Endothelial cell of umbilical vein (primary cell): ENCODE measurements around the gene RGS7BP.

Source experiments
- CTCF ChIP-seq, 2 donors: IDR thresholded peaks; 1 replicate in 1 of 2; 2 replicates in 1 of 2; pipeline ENCODE4 v1.5.1; 2011; ENCODE audit warnings: low read length in 2 of 2, mild to moderate bottlenecking in 2 of 2, moderate library complexity in 2 of 2, control low read depth in 1 of 2, inconsistent platforms in 1 of 2, low read depth in 1 of 2; ENCODE audit not compliant: insufficient read depth in 1 of 2; ENCODE audit errors: extremely low read depth in 1 of 2
- EZH2 ChIP-seq: IDR thresholded peaks from 2 replicates; pipeline ENCODE4 v1.6.1; 2012; ENCODE audit warnings: borderline replicate concordance, low read depth, mild to moderate bottlenecking, moderate library complexity, low read length, inconsistent platforms; ENCODE audit not compliant: severe bottlenecking
- JUN ChIP-seq: IDR thresholded peaks from 2 replicates; pipeline ENCODE4 v1.6.1; 2011; ENCODE audit warnings: borderline replicate concordance, low read depth; ENCODE audit not compliant: insufficient read length, insufficient read depth
- MAX ChIP-seq: IDR thresholded peaks from 2 replicates; pipeline ENCODE4 v1.6.1; 2011; ENCODE audit not compliant: insufficient read depth, insufficient read length
- MYC ChIP-seq: IDR thresholded peaks from one replicate; pipeline ENCODE4 v1.6.1; 2011; ENCODE audit warnings: mild to moderate bottlenecking, low read depth, low read length
- POLR2A ChIP-seq: IDR thresholded peaks from 2 replicates; pipeline ENCODE4 v1.6.1; 2012; ENCODE audit warnings: low read depth, mild to moderate bottlenecking, control low read depth, low read length
- POLR2AphosphoS5 ChIP-seq: IDR thresholded peaks from 2 replicates; pipeline ENCODE4 v1.6.1; 2012; ENCODE audit warnings: low read depth, mild to moderate bottlenecking, control low read depth, low read length, moderate library complexity; ENCODE audit not compliant: insufficient read depth

GRCh38 chr5:64532657-64533056 lies 26.8 kb downstream of the RGS7BP start:
- TF ChIP-seq EZH2 (no peak), CTCF (IDR thresholded peaks at IDR 0.05; ENCODE audit: extremely low read depth in 1 of 2, insufficient read depth in 1 of 2, low read depth in 1 of 2, low read length in 2 of 2) (no peak), POLR2A (no peak), POLR2AphosphoS5 (no peak), MAX (no peak), JUN (no peak), MYC (no peak)
